Pericardium fibroblast (primary cell): ENCODE measurements around the gene CA14. TPM values are rescaled to one million over a fixed set of nuclear protein-coding genes. Genes with fewer than 3 reads are reported as not detected.

Experiments
- total RNA-seq: library from RNA; depleted of rRNA; stranded (reverse); fragments of >200 nt; gene quantifications from 2 replicates; pipeline ENCODE4 v1.2.3, GENCODE V29; 2015

Gene CA14
- total RNA-seq, result not detected in 2 replicates

DNA sequence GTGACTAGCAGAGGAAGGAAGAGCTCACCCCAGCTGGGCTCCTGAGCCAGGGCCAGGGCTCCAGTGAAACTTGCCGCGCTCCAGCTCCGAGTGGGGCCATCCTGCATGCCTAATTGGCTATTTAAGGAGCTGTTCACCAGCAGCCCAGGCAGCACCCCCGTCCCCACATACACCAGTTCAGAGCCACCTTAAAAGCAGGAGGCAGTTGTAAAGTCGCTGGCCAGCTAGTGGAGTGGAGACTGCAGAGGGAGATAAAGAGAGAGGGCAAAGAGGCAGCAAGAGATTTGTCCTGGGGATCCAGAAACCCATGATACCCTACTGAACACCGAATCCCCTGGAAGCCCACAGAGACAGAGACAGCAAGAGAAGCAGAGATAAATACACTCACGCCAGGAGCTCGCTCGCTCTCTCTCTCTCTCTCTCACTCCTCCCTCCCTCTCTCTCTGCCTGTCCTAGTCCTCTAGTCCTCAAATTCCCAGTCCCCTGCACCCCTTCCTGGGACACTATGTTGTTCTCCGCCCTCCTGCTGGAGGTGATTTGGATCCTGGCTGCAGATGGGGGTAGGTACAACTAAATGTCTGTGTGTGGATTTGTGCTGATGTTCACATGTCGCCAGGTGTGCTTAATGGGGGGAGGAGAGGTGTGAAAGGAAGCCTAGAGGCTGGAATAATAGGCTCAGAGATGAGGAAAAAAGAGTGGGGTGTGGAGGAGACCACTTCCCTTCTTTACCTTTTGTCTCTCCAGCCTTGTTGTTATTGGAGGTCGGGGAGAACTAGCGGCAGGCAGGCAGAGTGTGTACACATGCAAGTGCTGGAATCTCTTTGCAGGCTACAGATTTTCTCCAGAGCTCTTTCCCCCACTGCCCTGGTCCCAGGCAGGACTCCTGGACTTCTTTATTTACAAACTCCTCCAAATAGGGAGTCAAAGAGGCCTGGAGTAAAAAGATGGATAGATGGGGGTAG lies at the start of gene CA14:
Gene CA14 (plus strand): TSS at position 151 of the 962 bp plus-strand sequence. CDS start 355 bp downstream, at position 506.

DNA sequence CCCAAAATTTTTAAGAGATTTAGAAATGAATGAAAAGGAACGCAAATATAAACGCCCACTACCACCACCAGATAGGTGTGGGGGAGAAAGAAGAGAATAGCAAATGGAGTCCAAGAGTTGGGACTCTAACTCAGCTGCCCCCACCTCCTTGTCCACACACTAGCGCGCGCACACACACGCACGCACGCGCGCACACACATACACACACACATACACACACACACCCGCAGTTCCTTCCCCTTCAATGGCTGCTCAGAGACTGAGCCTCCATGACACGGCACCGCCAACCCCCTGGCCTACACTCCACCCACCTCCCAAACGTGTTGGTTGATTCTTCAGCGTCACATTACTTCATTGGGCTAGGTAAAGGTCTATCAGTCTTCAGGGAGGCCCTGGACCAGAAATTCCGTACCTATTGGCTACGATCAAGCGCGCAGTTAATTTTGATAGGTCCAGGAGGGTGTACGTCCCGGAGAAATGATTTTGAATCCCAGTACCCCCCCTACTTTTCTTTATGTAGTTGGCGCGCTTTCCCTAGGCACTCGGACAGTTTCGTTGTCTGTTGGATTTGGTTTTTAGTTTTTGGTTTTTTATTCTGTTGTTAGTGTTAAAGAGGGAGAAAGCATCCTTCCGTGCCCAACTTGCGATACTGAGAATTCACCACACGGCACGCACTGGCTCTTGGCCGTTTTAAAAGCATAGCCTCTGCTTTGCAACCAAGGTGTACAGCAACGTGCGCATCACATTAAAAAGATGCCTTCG lies 21.5 kb upstream of the CA14 start, which contains the start of gene ANP32E:
Gene ANP32E (minus strand): TSS at position 261 of the 762 bp plus-strand sequence. CDS start 326 bp downstream, outside the sequence.

DNA sequence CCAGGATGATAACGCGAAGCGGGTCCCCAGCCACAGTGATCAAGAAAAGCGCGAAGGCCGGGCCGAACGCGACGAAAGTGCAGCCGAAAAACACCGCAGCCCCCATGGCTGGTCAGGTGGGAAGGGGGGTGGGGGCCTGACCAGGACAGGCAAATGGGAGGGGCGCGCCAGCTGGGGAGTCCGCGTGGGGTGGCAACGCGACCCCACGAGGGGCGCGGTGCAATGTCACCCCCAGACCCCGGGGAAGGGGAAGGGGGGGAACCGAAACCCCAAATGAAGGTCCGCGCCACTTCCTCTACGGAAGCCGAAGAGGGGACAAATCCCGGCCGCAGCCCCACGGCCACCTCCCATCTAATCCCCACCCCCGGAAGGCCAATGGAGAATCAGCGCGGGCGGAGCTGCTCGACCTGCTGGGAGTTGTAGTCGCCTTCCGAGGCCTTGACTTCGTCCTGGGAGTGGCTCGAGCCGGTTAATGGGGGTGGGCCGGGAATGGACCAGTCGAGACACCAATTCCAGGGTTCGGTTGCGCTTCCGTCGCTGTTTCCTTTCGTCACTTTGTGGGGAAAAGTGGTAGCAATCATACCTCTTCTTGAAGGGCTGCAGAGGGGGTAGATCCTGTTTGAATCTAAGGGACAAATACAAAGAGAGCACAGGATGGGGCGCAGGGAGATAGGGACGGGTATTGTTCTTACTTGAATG lies 11.3 kb downstream of the CA14 start, which contains the start of gene APH1A:
Gene APH1A (minus strand): TSS at position 312 of the 699 bp plus-strand sequence. CDS start 206 bp downstream, at position 106.

DNA sequence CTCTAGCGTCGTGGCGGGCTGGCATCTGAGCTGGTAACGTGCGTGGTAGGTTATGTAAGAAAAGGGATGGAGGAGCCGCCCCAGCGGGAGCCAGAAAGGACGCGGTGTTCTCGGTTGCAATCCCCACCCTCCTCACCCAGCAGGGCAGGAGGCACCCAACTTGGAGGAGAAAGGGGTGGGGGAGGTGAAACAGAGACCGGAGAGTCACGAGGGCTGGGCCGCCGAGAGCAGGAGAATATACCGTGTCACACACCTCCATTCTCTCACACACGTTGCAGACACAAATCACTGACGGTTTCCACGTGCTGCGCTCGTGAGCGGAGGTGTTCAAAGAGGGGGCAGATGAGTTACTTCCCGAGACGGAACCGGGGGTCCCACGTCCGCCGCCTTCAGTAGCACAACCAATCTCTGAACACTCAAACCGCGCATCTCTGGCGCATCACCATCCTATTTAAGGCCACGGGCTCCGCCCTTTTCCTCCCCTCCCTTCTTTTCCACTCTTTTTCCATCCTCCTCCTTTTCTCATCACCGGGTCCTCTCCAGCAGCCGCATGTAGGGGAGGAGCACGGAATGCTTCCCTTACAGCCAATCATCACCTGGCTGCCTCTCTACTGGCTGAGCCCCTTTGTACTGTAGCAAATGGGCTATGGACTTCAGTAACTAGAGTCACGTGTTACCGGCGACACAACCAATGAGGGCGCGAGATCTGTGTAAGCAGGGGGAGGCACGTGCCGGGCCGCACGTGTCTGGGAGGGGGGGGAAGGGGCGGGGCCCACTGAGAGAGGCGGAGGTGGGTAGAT lies 24.4 kb downstream of the CA14 start, which contains the start of gene CIART:
Gene CIART (plus strand): TSS at position 797 of the 800 bp plus-strand sequence. CDS start 714 bp downstream, outside the sequence.

DNA sequence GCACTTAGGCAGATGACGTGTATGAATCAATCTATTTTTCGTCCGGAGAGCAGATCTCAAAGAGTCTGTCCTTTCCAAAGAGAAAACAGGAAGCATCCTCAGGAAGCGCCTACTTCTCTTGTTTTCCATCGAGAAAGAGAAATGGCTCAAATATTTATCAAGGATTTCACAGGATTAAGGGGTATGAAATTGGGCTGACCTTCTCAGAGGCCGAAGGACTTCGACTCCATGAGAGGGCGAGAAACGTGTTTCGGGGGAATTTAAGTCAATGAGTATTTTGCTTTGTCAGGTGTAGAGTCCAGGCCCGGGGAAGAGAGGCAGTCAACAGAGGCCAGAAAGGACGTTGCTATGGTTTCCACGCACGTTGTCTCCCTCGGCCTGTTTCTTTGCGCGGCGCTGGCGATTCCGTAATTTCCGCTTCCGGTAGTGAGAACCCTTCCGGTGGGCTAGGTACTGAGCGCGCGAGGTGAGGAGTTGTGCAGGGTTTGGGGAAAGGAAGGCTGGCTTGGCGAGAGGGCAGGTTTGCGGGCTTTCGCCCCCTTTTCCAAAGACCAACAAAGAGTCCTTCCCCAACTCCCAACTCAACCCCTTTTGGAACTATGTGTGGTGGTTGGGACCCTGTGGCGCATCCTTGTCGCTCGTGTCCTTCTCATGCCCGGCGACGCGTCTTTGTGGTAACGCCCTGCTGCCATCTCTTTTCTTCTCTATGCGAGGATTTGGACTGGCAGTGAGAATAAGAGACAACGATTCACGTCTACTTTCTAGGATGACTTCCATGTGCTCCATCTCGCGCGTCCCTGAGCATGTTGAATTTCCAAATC lies 36.1 kb downstream of the CA14 start, which contains the start of gene MRPS21:
Gene MRPS21 (plus strand): TSS at position 429 of the 821 bp plus-strand sequence. CDS start 506 bp downstream, outside the sequence.

Other genes starting within 250 kb of the CA14 start
- 7.0 and 7.1 TPM in 2 replicates for gene OTUD7B, start 247.0 kb upstream of the CA14 start, total RNA-seq
- 17.2 and 22.5 TPM in 2 replicates for gene VPS45, start 190.0 kb upstream of the CA14 start, total RNA-seq
- 20.3 and 24.5 TPM in 2 replicates for gene PLEKHO1, start 107.9 kb upstream of the CA14 start, total RNA-seq
- 11.6 and 11.9 TPM in 2 replicates for gene ANP32E, start 21.7 kb upstream of the CA14 start, total RNA-seq
- gene APH1A, start 11.2 kb downstream of the CA14 start, total RNA-seq, result 92.1 and 92.4 TPM in 2 replicates
- gene C1orf54, start 15.0 kb downstream of the CA14 start, total RNA-seq, result 19.5 and 21.2 TPM in 2 replicates
- 3.3 and 3.6 TPM in 2 replicates for gene CIART, start 24.8 kb downstream of the CA14 start, total RNA-seq
- gene MRPS21, start 36.1 kb downstream of the CA14 start, total RNA-seq, result 43.4 and 44.5 TPM in 2 replicates
- 14.8 and 18.6 TPM in 2 replicates for gene PRPF3, start 63.8 kb downstream of the CA14 start, total RNA-seq
- gene RPRD2, start 106.4 kb downstream of the CA14 start, total RNA-seq, result 8.3 and 9.0 TPM in 2 replicates
- 9.2 and 16.5 TPM in 2 replicates for gene TARS2, start 229.6 kb downstream of the CA14 start, total RNA-seq